ENCODE measurements around the gene RABGAP1L.

- TF ChIP-seq CTCF (IDR thresholded peaks at IDR 0.05 in 2 of 3, conservative IDR thresholded peaks at IDR 0.05 in 1 of 3; ENCODE audit: borderline replicate concordance in 1 of 3, insufficient read depth in 1 of 3, low read depth in 2 of 3, low read length in 2 of 3), result no peak
- TF ChIP-seq POLR2AphosphoS5 (IDR thresholded peaks at IDR 0.05; ENCODE audit: low read depth, low read length), result no peak
- no peak for TF ChIP-seq SRF (IDR thresholded peaks at IDR 0.05; ENCODE audit: low read depth)
- no peak for TF ChIP-seq ZNF274 (IDR thresholded peaks at IDR 0.05; ENCODE audit: low read depth, low read length)
- no peak for TF ChIP-seq EGR1 (IDR thresholded peaks at IDR 0.05; ENCODE audit: low read depth)
- TF ChIP-seq EZH2phosphoT487 (IDR thresholded peaks at IDR 0.05; ENCODE audit: borderline replicate concordance), result no peak
- TF ChIP-seq POLR2A (IDR thresholded peaks at IDR 0.05; ENCODE audit: borderline replicate concordance, extremely low read depth, insufficient read depth, insufficient read length), result no peak
- TF ChIP-seq TCF7L2 (IDR thresholded peaks at IDR 0.05; ENCODE audit: borderline replicate concordance, extremely low read depth, insufficient read depth, insufficient read length), result no peak
- no peak for TF ChIP-seq EZH2 (IDR thresholded peaks at IDR 0.05)
- TF ChIP-seq FOSL1 (IDR thresholded peaks at IDR 0.05; ENCODE audit: low read depth), result no peak
Observed at GRCh38 chr1:174244017-174244416, 84.7 kb downstream of the RABGAP1L start.

All from HCT116 (cell line).